Nucleus accumbens (tissue), 56 donors: ENCODE measurements around the gene STARD13.
"Not testable (repeated sequence)": the region's sequence is repeated elsewhere in the genome, so short reads cannot be mapped to it uniquely, and the experiment has no call there.

ENCODE experiments used
- DNase-seq, 56 donors: peaks; one replicate each; lab custom pipeline; 2025; lab: John Stamatoyannopoulos, UW

The STARD13 gene

GRCh38 chr13:33260168-33261098 lies 25.1 kb downstream of the STARD13 start:
- peak in 1 of 56 donors; percentile 15 for DNase-seq

GRCh38 chr13:33259296-33259695 lies 26.3 kb downstream of the STARD13 start:
- DNase-seq, result no peak

GRCh38 chr13:33258808-33259193 lies 26.8 kb downstream of the STARD13 start:
- no peak for DNase-seq

- no peak for DNase-seq
These were observed 27.4 kb downstream of the STARD13 start for GRCh38 chr13:33257841-33258807.

- DNase-seq, result no peak
These were observed 29.3 kb downstream of the STARD13 start for GRCh38 chr13:33256148-33256840.

- no peak for DNase-seq
These were observed 33.4 kb downstream of the STARD13 start for GRCh38 chr13:33252135-33252534.

GRCh38 chr13:33251131-33251661 lies 34.4 kb downstream of the STARD13 start:
- peak in 1 of 56 donors; percentile 38 for DNase-seq

- no peak for DNase-seq
These were observed 34.9 kb downstream of the STARD13 start for GRCh38 chr13:33250609-33251008.

GRCh38 chr13:33249894-33250293 lies 35.7 kb downstream of the STARD13 start:
- no peak for DNase-seq

GRCh38 chr13:33249066-33249465 lies 36.5 kb downstream of the STARD13 start:
- DNase-seq, result no peak

GRCh38 chr13:33245505-33246158 lies 39.9 kb downstream of the STARD13 start:
- DNase-seq, result no peak

- DNase-seq, result no peak
These were observed 40.7 kb downstream of the STARD13 start for GRCh38 chr13:33244907-33245287.

GRCh38 chr13:33244210-33244906 lies 41.2 kb downstream of the STARD13 start:
- no peak for DNase-seq

- DNase-seq, result no peak
These were observed 42.5 kb downstream of the STARD13 start for GRCh38 chr13:33242984-33243617.

- DNase-seq, result not testable (repeated sequence)
These were observed 43.2 kb downstream of the STARD13 start for GRCh38 chr13:33242372-33242771.

- DNase-seq, result no peak
These were observed 49.5 kb downstream of the STARD13 start for GRCh38 chr13:33236021-33236420.

- DNase-seq, result no peak
These were observed 50.0 kb downstream of the STARD13 start for GRCh38 chr13:33235564-33235963.

GRCh38 chr13:33235078-33235477 lies 50.5 kb downstream of the STARD13 start:
- no peak for DNase-seq

GRCh38 chr13:33233547-33233946 lies 52.0 kb downstream of the STARD13 start:
- no peak for DNase-seq
